ENCODE data around the gene PARVB. TPM values are rescaled to one million over a fixed set of nuclear protein-coding genes. Genes with fewer than 3 reads are reported as not detected.

PARVB gene
- total and polyA plus RNA-seq, 2 of the 8 experiments (the other 6 are each of a cell fraction or from before 2014, with no cell fraction given) = 14.5 to 18.6 TPM

GRCh38 chr22:44076825-44077224 lies 52.7 kb downstream of the PARVB start (continued):
- TF ChIP-seq HDAC6 (IDR thresholded peaks at IDR 0.05; ENCODE audit: low read depth, low read length) (no peak), SRF (IDR thresholded peaks at IDR 0.05; ENCODE audit: low read depth, low read length) (no peak), USF2 (IDR thresholded peaks at IDR 0.05; ENCODE audit: low read length) (no peak)
